Measurements from ENCODE around the gene DCD.
"Not testable (repeated sequence)": the region's sequence is repeated elsewhere in the genome, so short reads cannot be mapped to it uniquely, and the experiment has no call there.

The DCD gene

GRCh38 chr12:54653025-54653424 is 4.9 kb upstream of the DCD start:
- DNase-seq (ENCODE audit: low read depth) = no peak

DNA sequence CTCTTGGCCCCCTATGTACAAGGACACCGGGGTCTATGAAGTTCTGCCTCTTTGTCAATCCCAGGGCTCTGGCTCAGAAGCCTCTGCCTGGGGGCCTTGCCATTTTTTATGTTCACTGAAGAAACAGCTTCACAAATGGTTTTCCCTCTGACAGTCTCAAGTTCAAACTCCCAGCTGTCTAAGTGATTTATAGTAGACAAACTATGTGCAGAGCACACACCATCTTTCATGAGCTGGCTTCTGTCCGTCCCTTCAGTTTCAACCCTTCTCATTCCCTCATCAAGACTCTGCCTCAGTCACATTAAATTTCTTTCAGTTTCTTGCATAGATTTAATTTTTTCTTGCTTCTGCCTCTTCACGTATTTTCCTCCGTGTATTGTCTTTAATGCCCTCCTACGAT is 2.7 kb upstream of the DCD start:
- DNase-seq (ENCODE audit: low read depth) = no peak

GRCh38 chr12:54650409-54650808 is 2.2 kb upstream of the DCD start:
- DNase-seq (ENCODE audit: low read depth) = no peak

- no peak for DNase-seq (ENCODE audit: low read depth)
These were observed 1.7 kb upstream of the DCD start for GRCh38 chr12:54649825-54650224.

GRCh38 chr12:54641554-54641953 is 6.6 kb downstream of the DCD start:
- no peak for DNase-seq (ENCODE audit: low read depth)

GRCh38 chr12:54641089-54641488 is 7.1 kb downstream of the DCD start:
- no peak for DNase-seq (ENCODE audit: low read depth)

- not testable (repeated sequence) for DNase-seq (ENCODE audit: low read depth)
These were observed 9.1 kb downstream of the DCD start for GRCh38 chr12:54639112-54639511.

DNA sequence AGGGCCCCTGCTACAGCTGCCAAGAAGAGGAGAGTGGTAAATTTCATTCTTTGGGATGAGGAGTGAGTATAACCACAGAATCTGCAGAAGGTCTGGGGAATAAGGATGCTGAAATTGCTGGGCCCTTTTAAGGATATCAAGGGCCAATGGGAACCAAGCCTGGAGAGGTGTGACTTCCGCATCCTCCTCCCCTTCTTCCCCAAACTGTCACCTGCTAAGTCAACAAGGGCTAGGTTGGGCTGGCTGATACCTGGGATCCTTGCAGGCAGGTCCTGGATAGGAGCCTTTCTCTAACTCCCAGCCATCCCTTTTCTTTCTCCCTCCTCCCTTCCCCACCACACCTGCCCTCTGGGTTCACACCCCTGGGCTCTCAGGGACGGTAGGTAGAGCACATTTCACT is 13.4 kb downstream of the DCD start, which contains the start of gene LACRT:
Gene LACRT, minus strand, starts transcription at position 101 of the 400 bp plus-strand sequence. Its CDS starts 54 bp downstream, at position 47.
- no peak for DNase-seq (ENCODE audit: low read depth)

DNA sequence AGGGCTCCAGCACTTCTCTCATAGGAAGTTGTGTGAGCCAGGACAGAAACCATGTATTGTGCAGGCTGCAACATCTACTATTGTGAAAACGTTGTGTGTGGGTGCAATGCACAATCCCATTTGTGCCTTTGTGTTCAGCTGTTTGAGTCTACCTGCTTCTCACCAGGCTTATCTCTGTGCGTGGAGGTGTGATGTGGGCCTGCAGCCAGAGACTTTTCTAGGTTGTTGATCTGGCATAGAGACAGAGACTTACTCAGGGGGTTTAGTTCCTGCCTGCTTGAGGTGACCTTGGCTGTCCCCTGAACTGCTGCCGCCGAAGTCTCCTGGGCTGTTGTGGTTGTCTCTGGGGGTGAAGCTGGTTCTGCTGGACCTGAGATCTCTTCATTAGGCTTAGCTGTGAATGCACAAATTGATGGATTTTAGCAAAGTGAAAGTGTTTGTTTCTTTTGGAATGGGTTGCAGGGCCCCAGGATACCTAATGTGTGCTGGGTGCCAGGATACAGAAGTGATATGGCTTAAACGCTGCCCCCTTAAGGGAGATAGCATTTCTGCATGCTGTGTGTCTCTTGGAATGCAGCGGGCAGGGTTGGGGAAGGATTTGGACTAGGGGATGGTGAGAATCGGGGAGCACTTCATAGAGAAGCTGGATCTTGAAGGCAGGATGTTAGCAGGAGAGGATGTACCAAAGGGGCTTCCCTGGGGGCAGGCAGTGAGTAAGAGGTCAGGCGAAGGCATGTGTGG is 16.0 kb downstream of the DCD start:
- no peak for DNase-seq (ENCODE audit: low read depth)

DNA sequence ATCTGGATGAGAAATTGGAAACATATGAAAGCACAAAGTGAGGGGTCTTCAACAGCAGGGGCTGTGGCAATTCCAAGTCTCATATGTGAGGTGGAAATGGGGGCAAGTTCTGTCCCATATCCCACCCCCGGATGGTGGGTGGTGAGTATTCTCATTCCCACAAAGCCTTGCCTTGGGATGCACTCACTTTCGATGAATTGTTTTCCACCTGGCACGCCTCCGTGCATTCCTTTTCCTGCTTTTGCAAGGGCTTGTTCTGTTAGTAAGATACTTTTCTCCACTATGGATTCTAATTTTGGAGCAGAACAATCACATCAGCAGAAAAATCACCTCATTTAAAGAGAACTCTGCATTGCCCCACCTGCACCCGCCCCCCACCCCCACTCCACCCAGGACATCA is 16.6 kb downstream of the DCD start:
- DNase-seq (ENCODE audit: low read depth) = no peak

GRCh38 chr12:54629925-54630324 is 18.2 kb downstream of the DCD start:
- DNase-seq (ENCODE audit: low read depth) = no peak

DNA sequence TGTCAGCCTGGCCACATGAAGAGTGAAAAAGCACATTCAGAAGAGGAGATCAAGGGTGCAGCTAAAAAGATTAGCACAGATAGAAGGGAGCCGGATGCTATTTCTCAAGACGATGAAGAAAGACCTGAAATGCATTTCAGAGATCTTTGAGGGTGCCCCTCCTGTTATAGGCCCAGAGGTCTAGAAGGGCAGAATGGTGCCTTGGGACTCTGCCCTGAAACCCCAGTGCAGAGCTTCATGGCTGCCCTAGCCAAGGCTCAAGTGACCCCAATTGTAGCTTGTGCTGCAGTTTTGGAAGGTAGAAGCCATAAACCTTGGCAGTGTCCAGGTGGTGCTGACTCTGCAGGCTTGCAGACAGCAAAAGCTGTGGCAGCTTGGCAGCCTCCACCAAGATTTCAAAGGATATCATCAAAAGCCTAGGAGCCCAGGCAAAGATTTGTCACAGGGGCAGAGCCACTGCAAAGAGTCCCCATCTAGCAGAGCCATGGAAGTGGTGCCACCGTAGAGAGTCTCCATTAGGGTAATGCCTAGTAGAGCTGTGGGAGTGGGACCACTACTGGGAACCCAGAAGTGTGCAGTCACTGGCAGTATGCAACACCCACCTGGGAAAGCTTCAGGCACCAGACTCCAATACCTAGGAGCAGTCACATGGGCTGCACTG is 19.8 kb downstream of the DCD start:
- no peak for DNase-seq (ENCODE audit: low read depth)

- DNase-seq (ENCODE audit: low read depth) = no peak
These were observed 20.9 kb downstream of the DCD start for GRCh38 chr12:54627304-54627703.

GRCh38 chr12:54625598-54625997 is 22.6 kb downstream of the DCD start:
- no peak for DNase-seq (ENCODE audit: low read depth)

- DNase-seq (ENCODE audit: low read depth) = no peak
These were observed 23.6 kb downstream of the DCD start for GRCh38 chr12:54624315-54625279.

DNA sequence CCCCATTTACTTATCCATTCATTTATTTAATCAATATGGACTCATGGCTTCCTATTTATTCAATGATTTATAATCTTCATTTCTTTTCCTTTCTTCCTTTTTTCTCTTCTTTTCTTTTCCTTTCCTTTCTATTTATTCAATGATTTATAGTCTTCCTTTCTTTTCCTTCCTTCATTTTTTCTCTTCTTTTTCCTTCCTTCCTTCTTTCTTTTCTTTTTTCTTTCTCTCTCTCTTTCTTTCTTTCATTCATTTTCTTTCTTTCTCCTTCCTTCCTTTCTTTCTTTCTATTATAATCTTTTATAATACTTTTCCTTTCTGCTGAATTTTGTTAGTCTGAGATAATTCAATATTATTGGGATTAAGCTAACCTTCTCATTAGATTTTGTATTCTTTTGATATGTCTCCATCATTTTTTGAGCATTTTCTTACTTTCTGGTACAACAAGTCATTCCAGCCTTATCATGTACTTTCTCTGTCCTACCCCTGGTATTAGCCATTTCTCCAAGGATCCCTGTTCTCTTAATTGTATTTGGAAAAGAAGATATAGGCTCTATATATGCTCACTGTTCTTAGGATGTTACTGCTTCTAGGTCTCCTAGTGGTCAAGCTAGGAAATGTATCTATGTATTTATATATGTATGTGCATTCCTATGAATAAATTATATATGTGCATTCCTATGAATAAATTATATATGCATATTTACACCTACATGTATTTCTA is 25.5 kb downstream of the DCD start:
- DNase-seq (ENCODE audit: low read depth) = no peak

DNA sequence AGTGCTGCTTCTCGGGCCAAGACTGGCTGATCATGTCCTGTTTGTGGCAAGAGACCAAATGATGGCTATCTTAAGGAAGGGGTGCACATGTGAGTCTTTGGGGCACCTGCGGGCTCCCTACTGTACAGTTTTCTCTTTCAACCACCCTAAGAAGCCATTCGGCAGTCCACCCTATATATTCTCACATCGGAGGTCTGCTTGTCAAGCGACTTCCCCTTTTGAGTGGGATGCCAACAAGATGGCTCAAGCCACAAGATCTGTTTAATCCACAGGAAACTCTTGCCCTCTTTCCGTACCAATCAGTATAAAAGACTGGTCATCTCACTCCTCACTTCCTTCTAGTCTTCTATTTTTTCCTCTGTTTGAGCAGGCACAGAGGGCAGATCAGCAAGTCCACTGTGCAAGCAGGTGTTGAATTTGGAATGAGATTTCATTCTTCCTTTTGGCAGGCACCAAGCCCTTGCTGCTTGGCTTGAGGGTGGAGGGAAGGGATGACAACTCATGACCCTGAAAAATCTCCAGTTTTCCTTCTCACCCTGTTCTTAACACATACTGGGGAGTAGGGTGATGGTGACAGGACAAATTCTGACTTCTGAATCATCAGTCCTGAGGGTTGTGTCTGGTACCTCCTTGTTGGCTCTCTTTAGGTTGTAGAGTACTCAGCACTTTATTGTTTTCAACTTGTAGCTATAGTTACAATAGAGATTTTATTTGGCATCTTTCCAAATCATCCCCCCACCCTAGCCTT is 31.1 kb downstream of the DCD start:
- DNase-seq (ENCODE audit: low read depth) = no peak

GRCh38 chr12:54612225-54612750 is 35.9 kb downstream of the DCD start:
- no peak for DNase-seq (ENCODE audit: low read depth)

- no peak for DNase-seq (ENCODE audit: low read depth)
These were observed 36.4 kb downstream of the DCD start for GRCh38 chr12:54611715-54612149.

DNA sequence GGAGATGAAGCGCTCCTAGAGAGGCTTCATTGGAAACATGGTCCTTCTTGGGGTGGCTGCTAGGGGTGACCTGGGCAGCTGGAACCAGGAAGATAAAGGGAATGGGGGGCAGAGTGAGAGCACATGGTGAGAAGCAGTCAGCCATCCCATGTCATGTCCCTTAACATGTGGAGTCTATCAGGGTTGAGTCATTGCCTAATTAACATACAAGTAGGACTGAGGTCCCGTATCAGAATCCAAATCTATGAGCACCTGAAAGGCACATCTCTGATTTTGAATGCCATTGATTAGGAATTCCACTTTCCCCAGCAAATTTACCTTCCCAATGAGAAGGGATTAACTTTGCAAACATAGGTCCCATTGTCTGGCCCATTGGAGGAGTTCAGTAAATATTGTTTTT is 39.4 kb downstream of the DCD start:
- DNase-seq (ENCODE audit: low read depth) = no peak

GRCh38 chr12:54608156-54608555 is 40.0 kb downstream of the DCD start:
- DNase-seq (ENCODE audit: low read depth) = no peak
